ENCODE measurements around the gene SH3GL3.

The SH3GL3 gene

DNA sequence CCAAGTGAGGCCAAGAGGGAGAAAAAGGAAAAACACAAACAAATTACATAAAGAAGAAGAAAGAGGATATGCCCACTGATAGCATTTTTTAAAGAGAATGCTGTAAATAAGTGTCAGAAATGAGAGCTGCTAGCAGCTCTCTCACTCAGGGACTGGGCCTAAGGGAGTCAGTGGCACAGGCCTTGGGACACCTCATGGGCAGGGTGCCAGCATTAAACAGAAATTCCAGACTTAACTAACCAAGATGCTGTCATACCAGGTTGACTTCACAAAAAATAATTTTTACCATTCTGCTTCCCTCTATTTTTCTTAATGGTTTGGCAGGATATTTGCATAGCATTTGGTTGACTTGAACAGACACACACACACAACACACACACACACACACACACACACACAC, 114.5 kb downstream of the SH3GL3 start:
- in situ Hi-C loops (cut with MboI; ENCODE audit: low sequenced_read_pairs) = no loop called here

DNA sequence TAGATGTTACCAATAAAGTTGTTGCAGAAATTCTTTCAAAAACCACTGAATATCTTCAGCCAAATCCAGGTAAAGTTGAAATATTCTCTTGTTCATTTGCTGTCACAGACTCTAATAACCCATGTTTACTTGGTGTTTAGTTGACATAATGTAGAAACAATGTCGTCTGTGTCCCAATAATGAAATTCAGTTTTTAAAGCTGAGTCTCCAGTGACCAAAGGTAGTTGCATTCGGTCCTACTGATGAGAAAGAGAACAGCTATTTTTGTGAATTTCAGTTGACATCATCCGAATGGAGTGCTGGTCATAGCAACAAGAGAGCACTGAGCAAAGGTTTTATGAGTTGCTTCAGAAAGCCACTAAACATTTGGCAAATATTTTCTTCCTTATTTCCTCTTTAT, 118.0 kb downstream of the SH3GL3 start:
- in situ Hi-C loops (cut with MboI; ENCODE audit: low sequenced_read_pairs) = no loop called here

DNA sequence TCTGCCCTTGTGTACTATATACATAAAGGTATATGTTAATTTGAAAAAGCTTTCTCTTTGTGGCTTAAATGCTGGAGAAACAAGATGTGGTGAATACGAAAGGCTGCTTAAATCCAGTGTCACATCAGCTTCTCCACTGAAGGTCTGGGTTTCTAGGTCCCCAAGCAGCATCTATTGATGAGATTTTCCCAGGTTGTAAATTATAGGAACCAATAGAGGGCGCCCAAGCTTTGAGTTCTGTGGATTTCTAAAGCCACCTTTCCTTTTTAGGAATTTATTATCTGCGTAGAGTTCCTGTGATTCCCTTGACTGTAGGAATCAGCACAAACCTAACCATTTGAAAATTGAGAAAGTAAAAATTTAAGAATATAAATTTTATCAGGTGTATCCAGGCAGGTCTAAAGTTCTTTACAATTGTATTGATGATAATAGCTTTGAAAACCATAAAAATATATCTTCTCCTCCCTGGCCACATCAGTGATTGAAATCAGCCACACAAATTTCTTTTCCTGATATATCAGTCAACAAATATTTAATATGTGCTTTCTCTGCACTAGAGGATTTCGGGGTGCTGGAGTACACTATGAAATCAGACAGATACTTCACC, 118.5 kb downstream of the SH3GL3 start:
- in situ Hi-C loops (cut with MboI; ENCODE audit: low sequenced_read_pairs) = no loop called here

DNA sequence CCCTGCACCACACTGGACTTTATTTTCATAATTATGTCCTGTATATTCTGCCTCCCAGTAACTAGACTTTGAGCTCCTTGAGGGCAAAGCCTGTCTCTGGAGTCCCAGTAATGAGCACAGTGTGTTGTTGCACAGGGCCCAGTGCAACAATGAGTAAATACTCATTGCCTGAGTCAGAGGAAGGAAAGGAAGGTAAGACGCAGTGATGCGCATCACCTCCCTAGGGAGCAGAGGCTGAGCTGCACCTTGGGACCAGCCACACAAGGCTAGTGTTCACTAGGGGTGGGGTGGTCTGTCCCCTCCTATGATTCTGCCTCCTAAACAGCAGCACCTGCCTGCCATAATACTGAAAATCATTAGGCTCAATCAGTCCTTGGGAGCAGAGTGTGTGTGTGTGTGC, 120.2 kb downstream of the SH3GL3 start:
- in situ Hi-C loops (cut with MboI; ENCODE audit: low sequenced_read_pairs) = no loop called here

DNA sequence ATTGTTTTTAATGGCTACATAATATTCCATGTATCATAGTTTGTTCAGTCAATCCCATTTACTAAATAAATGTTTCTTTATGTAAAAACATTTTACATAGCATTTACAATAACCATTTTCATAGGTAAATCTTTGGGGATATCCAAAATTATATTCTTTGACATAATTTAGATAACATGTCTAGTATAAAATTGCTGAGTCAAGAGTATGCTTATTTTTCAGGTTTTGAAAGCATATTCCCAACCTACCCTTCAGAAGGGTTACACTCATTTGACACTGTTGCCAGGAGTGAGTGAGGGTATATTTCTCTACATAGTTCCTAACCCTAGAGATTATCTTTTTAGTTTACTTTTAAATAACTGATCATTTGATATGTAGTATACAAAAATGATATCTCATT, 122.2 kb downstream of the SH3GL3 start:
- in situ Hi-C loops (cut with MboI; ENCODE audit: low sequenced_read_pairs) = no loop called here

DNA sequence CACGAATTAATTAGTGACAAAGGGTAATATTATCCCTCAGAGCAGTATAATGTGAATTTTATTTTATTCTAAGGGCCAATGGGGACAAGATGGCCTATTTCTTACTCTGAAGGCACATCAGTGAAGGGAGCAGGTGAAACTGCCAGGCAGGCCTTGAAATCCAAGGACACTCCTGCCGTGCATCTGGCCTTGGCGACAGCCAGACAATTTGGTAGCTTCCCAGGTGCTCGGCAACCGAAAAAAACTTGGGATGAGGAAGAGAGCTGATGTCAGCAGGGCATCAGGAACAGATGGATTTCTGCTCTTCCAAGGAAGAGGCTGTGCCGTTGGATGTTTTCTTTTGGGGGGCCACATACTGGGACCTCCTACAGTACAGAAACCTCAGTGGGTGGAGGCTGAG, 123.6 kb downstream of the SH3GL3 start:
- in situ Hi-C loops (cut with MboI; ENCODE audit: low sequenced_read_pairs) = no loop called here

DNA sequence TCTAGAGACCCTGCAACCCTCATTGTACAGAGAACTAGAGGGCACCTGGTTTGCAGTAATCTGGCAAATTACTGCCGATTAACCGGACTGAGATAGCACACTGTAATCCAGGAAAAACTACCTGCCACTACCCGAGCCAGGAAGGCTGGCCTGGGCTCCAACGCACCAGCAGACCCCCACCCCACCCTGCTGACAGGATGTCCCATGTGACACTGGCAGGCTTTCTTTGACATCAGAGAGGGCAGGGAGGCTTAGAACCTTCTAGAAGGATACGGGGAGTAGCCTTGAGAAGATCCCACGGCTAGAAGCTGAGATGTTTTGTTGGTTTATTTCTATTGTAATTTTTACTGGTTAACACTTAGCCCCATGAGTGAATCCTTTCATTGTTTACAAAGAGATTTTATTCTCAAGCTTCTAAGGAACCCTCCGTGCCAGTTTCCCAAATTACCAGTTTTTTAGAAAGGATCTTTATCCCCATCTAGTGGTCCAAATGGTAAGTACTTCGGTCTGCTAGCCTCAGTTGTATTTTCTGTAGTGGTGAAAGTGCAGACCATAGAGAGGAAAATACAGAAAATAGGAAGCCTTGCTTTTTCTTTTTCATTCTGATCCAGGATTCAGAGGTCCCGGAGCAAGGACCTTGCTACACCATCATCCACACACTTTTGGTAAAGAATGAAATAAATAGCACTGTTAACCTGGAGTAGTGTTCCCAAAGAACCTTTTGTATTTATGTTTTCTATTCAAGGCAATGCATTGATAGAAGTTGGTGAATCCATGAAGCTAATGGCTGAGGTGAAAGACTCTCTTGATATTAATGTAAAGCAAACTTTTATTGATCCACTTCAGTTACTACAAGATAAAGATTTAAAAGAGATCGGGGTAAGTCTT, 124.9 kb downstream of the SH3GL3 start:
- in situ Hi-C loops (cut with MboI; ENCODE audit: low sequenced_read_pairs) = no loop called here

DNA sequence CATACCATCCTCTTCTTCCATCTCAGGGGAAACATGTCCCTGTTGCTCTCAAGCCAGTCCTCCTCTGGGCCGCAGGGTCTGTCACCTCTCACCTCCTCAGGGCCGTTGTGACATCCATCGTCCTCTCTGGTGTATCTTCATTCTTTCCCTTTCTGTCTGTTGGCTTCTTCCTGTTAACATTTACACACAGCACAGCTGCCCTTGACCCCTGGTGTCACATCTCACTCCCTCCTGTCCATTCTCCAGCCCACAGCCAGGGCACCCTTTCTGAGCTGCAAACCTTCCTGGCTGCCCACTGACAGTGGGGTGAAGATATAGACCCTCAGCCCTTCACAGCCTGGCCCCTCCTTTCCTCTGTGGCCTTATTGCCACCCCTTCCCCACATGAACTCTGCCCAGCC, 127.2 kb downstream of the SH3GL3 start:
- in situ Hi-C loops (cut with MboI; ENCODE audit: low sequenced_read_pairs) = no loop called here

DNA sequence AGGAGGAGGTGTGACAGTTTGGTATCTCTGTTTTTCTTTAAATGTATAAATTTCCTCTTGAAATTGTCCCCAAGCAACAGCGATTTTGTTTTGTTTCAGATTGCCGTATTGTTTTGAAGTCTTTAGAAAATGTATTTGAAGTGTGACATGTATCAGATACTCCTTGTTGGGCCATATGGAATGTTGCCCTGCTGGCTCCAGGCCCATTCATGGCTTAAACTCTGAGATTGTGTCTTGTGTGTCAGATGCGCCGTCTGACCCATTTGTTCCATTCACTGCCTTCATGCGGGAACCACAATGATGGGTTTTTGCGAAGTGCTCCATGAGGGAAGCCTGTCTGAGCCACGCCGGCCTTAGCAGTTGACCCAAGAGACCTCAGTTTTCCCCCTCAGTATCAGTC, 131.6 kb downstream of the SH3GL3 start:
- in situ Hi-C loops (cut with MboI; ENCODE audit: low sequenced_read_pairs) = no loop called here

DNA sequence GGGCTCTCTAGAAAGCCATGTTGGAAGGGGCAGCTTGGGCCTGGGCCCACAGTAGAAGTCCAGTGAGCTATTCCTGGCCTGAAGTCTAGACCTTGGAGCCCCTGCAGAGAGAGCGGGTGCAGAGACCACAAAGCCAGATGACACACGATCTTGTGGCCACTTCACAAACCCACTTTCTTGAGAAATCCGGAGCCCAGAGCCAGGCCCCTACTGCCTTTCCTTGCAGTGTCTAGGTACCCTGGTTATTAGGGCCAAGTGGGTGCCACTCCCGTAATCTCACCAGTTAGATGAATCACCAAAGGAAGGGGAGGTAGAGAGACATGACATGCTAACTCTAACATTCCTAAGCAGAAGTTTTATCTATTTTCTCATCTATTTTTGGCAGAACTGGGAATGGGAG, 134.2 kb downstream of the SH3GL3 start:
- in situ Hi-C loops (cut with MboI; ENCODE audit: low sequenced_read_pairs) = no loop called here

DNA sequence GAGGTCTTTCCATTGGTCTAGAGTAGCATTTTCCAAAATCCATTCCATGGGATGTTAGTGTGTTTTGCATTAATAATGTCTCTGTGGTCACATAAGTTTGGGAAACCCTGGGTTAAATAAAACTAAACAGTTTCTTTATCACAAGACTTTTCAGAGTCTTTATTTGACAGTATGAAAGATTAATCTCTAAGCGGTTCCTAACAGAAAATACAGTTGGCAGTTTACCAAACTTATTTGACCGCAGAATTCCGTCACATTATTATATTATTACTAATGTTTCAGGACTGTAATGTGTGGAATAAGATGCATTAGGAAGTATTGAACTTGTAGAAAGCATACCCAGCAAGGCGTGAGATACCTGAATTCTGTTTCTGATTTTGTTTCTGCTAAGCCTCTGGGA, 135.2 kb downstream of the SH3GL3 start:
- in situ Hi-C loops (cut with MboI; ENCODE audit: low sequenced_read_pairs) = no loop called here

DNA sequence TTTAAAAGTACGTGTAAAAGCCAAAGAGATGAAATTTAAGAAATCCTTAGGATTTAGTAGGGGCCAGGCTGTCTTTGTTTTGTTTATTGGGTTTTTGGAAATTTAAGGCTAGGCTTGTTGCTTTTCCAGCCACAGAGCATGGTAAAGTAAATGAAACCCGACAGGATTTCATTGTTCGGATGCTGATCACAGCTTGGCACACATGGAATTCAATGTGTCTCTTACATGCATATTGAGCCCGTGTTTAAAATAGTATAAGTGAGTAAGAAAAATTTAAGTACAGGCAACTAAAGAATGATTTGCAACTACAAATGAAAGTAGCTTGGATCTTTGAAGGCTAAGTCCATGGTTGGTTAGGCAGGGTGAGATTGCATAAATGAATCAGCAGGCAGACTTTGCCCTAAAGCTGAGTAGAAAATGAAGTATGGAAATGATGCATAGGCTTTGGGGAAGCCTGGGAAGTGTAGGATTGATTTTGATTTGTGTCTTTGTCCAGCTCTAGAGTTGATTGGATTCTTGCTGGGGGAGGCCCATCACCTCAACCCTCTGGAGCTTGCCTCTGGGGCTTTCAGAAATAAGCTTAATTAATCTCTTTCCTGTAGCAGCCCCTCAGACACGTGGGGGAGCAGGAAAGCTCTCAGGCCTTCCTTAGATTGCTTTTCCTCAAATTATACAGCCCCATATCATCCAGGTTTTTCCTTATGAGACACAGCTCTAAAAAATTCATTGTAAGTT, 138.6 kb downstream of the SH3GL3 start:
- in situ Hi-C loops (cut with MboI; ENCODE audit: low sequenced_read_pairs) = no loop called here

DNA sequence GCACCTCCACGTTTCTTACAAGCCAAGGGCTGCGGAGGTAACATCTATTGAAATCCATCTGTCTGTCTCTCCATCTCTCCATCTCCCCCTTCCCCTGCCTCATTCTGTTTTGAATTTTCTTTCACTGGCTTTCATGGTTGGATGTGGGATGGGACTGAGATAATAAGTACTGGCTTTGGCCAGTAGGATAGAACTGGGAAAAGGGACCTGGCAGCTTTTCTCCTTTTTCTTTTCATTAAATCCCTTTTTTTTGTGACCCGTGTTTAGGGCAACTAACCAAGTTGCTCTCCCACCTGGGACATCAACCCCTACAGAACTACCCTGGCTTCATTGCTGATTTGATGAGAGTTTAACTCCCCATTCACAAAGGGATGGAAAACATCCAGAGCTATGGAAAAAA, 139.9 kb downstream of the SH3GL3 start:
- in situ Hi-C loops (cut with MboI; ENCODE audit: low sequenced_read_pairs) = no loop called here

DNA sequence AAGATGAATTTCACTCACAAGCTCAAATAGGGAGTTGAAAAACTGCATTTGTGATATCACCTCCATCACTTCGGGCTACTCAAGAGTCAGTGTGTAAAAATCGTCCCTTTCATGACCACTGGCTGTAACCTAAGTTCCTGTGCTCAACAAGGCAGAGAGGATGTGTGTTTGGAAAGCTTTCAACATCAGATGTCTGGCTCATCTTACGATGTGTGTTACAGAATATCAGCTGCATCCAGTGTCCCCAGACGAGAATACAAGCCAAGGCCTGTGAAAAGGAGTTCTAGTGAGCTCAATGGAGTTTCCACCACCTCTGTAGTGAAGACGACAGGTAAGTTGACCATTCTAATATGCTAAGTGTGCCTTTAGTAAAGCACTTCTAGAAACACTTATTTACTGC, 141.3 kb downstream of the SH3GL3 start:
- in situ Hi-C loops (cut with MboI; ENCODE audit: low sequenced_read_pairs) = no loop called here

DNA sequence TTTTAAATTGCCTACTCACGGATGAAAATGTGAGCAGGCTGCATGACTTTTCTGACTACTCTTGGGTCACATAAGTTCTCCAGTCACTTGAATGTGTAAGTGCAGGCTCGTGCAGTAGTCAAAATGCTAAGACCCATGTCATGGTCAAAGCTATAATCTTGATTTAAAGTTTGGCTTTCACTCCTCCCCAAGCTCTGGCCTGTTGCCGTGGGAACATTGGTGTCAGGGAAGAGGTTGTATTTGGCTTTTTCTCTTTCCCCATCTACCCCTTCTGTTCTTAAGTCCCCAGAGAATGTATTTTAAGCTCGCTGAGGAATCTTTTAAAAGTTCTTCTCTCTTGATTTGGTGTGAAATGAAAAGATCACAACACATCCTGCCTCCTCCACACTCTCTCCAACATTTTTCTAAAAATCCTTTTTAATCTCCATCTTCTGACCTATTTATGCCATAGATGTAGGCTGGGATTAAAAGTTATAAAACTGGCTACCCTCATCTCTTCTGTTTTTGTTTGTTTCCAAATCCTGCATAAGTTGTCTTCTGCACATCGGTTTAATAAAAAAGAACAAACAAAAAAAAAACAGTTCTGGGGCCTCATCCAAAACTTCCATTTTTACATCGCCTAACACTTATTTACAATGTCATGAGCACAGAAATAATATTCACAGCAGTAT, 145.4 kb downstream of the SH3GL3 start:
- in situ Hi-C loops (cut with MboI; ENCODE audit: low sequenced_read_pairs) = no loop called here

DNA sequence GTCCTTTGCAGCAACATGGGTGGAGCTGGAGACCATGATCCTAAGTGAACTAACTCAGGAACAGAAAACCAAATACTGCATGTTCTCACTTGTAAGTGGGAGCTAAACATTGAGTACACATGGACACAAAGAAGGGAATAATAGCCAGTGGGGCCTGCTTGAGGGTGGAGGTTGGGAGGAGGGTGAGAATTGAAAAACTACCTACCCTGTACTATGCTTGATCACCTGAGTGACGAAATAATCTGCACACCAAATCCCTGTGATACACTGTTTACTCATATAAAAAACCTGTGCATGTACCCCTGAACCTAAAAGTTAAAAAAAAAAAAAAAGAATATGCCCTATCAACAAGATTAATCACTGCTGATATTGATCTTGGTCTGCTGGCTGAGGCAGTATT, 148.1 kb downstream of the SH3GL3 start:
- in situ Hi-C loops (cut with MboI; ENCODE audit: low sequenced_read_pairs) = no loop called here

DNA sequence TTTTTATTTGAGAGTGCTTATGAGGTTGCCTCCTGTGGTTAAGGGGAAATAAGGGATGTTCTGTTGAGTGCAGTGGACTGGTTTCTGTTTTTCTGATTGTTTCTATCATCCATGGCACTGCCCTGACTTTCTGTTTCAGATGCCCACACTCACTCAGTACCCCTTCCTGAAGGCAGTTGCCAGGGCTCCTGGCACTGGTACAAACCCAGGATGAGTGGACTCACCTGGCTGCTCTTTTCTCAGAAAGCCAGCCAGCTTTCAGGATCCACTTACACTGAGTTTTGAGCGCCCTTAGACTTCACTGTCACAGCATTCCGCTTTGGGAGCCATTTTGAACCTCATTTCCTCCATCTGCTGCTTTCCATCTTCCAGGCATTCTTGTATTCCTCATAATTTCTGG, 150.9 kb downstream of the SH3GL3 start:
- in situ Hi-C loops (cut with MboI; ENCODE audit: low sequenced_read_pairs) = no loop called here

DNA sequence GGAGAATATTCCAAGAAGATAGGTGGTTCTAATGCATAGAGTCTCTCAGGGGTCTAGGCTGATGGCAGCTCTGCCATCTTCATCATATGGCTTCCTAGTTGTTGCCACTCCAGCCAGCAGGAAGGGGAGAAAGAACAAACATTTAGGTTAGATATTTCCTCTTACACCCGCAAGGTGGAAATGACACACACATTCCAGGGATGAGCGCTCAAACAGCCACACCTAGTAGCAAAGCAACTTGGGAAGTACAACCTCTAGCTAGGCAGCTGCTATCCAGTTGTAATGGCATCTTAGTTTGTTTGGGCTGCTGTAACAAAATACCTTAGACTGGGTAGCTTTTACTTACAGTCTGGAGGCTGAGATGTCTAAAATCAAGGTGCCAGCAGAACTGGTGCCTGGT, 154.9 kb downstream of the SH3GL3 start:
- in situ Hi-C loops (cut with MboI; ENCODE audit: low sequenced_read_pairs) = no loop called here

DNA sequence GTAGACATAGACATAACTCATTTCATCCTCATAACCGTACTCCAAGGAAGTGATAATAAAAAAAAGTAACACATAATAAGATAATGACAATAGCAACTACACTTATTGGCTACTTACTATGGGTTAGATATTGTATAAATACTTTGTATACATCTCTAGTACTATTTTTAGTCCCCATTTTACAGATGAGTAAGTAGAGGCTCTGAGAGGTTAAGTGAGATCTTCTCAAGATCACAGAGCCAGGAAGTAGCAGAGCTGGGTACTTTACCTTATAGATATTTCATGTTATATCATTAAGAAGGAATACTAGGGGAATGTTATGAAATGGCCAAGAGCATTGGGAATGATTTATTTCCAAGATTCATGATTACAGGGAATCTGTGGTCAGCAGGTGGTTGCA, 157.4 kb downstream of the SH3GL3 start:
- in situ Hi-C loops (cut with MboI; ENCODE audit: low sequenced_read_pairs) = no loop called here

DNA sequence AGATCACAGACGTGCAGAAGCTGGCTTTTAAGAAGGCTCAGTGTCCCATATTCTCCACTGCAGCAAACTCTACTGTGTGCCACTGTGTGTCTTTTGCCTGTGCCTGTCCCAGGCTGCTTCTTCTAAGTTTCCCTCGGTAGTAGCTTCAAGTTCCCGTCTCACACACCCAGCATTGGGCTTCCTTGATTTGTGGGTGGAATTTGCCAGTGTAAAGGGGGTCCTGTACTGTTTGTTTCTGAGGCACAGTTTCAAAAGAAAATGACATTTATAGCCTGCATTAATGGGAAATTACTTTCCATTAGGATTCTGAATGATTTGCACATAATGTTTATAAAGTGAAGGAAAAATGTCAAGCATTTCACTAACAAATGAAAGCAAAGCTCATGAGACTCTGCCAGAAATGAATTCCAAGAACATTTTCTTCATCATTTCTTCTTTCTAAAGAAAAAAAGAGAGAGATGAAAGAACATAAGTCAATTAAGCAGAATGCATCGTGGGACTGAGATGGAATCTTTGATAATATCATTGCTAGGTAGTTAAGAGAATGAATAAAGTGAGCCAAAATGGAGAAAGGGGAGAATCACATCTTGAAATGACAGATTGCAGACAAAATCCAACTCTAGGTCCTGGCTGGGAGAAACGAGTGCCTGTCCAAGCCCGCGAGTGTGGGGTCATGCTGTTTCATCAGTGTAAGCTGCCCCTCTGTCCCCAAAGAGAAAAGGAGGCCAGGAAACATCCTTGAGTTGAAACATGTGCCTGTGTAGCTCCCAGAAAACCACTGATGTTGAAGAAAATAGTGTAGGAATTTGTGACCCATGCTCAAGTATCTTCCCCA, 158.2 kb downstream of the SH3GL3 start:
- in situ Hi-C loops (cut with MboI; ENCODE audit: low sequenced_read_pairs) = no loop called here

DNA sequence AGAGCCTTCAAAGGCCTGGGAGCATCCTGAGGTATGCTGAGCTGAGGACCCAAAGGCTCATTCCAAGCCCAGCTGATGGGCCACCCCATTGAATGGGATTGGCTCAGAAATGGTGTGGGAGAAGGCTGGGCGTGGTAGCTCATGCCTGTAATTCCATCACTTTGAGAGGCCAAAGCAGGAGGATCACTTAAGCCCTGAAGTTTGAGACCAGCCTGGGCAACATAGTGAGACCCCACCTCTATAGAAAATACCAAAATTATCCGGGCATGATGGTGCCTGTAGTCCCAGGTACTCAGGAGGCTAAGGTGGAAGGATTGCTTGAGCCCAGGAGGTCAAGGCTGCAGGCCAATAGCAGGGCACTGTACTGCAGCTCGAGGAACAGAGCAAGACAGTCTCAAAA, 163.0 kb downstream of the SH3GL3 start:
- in situ Hi-C loops (cut with MboI; ENCODE audit: low sequenced_read_pairs) = no loop called here

Data from hTERT RPE-1 (cell line).